Tibial artery (tissue), 4 donors: ENCODE results near the gene EIF2B2.

ENCODE experiments used
- DNase-seq, 2 donors: peaks; one replicate each; pipeline ENCODE4 v3.0.0-alpha.2; 2019
- H3K27ac ChIP-seq, 2 donors: fragments of 200-600 bp; sonication (generic) in 1 of 2; 1 replicate in 1 of 2; 2 replicates in 1 of 2; pipeline ENCODE4 v1.5.1; 2018 to 2019; ENCODE audit warnings: mild to moderate bottlenecking in 1 of 2
- H3K27me3 ChIP-seq, 2 donors: fragments of 200-600 bp; sonication (generic) in 1 of 2; one replicate each; pipeline versions ENCODE4 v1.5.1 to v1.6.0; 2016 to 2019
- H3K36me3 ChIP-seq, 3 donors: fragments of 200-600 bp; sonication (generic) in 2 of 3; one replicate each; pipeline ENCODE4 v1.5.1; 2016 to 2019; ENCODE audit warnings: mild to moderate bottlenecking in 2 of 3
- H3K4me1 ChIP-seq, 4 donors: fragments of 200-600 bp; sonication (generic) in 2 of 4; 1 replicate in 3 of 4; 2 replicates in 1 of 4; pipeline ENCODE4 v1.5.1; 2016 to 2019
- H3K4me3 ChIP-seq, 2 donors: fragments of 200-600 bp; sonication (generic) in 1 of 2; 1 replicate in 1 of 2; 2 replicates in 1 of 2; pipeline ENCODE4 v1.5.1; 2018 to 2019; ENCODE audit warnings: mild to moderate bottlenecking in 2 of 2
- H3K9me3 ChIP-seq, 3 donors: fragments of 200-600 bp; sonication (generic) in 1 of 3; one replicate each; pipeline ENCODE4 v1.5.1; 2016 to 2019
- CTCF ChIP-seq, 2 experiments: fragments of 200-600 bp in 1 of 2; fragments of 450-650 bp in 1 of 2; IDR thresholded peaks; one replicate each; pipeline ENCODE4 v1.5.1; 2017 to 2019; ENCODE audit warnings: antibody characterized with exemption in 2 of 2, mild to moderate bottlenecking in 1 of 2, moderate library complexity in 1 of 2
- intact Hi-C: fragments of 100-400 bp; cut with DNase I; formaldehyde crosslinking; loops from one replicate; pipeline ENCODE4 v1.15.0; 2023; ENCODE audit warnings: low total_unique reads

Gene EIF2B2

GRCh38 chr14:75013290-75013689 lies 10.6 kb downstream of the EIF2B2 start:
- Histone ChIP-seq H3K4me1 (peaks cover 7 to 39% (median 21%) of the 10 kb centered on the region in 4 donors), H3K36me3 (peaks cover 38 to 76% (median 62%) of the 10 kb centered on the region in 3 donors), H3K27me3 (no peaks in the 10 kb centered on the region), H3K4me3 (no peak overlapping the region), H3K9me3 (no peaks in the 10 kb centered on the region), H3K27ac (peak overlapping the region in 1 of 2 donors; percentile 69)
- intact Hi-C loops = loop anchor here (5.0 kb wide), 1 partner anchor 66 kb away; no protein-coding TSS in a partner anchor
- DNase-seq = peak in 1 of 2 donors; percentile 47
- TF ChIP-seq CTCF (IDR thresholded peaks at IDR 0.05) = no peak

GRCh38 chr14:75015496-75015895 lies 12.8 kb downstream of the EIF2B2 start:
- TF ChIP-seq CTCF (IDR thresholded peaks at IDR 0.05) = no peak
- Histone ChIP-seq H3K27ac (peak overlapping the region in 1 of 2 donors; percentile 7), H3K4me1 (peaks cover 7 to 25% (median 19%) of the 10 kb centered on the region in 4 donors), H3K4me3 (no peak overlapping the region), H3K9me3 (no peaks in the 10 kb centered on the region), H3K36me3 (peaks cover 47 to 74% (median 59%) of the 10 kb centered on the region in 3 donors), H3K27me3 (no peaks in the 10 kb centered on the region)
- intact Hi-C loops = no loop called here
- no peak for DNase-seq

- no peaks in the 10 kb centered on the region for H3K9me3 ChIP-seq
- H3K4me1 ChIP-seq = peaks cover 0 to 12% (median 8%) of the 10 kb centered on the region in 4 donors
- TF ChIP-seq CTCF (IDR thresholded peaks at IDR 0.05) = no peak
- H3K4me3 ChIP-seq = no peak overlapping the region
- H3K27ac ChIP-seq = no peak overlapping the region
- no peaks in the 10 kb centered on the region for H3K27me3 ChIP-seq
- no peak for DNase-seq
- intact Hi-C loops = no loop called here
- peaks cover 59 to 84% (median 65%) of the 10 kb centered on the region in 3 donors for H3K36me3 ChIP-seq
Observed at GRCh38 chr14:75016815-75017214, 14.1 kb downstream of the EIF2B2 start.

GRCh38 chr14:75018694-75019093 lies 16.0 kb downstream of the EIF2B2 start:
- no peak overlapping the region for H3K27ac ChIP-seq
- DNase-seq = no peak
- no peak overlapping the region for H3K4me3 ChIP-seq
- H3K36me3 ChIP-seq = peaks cover 66 to 89% (median 75%) of the 10 kb centered on the region in 3 donors
- H3K4me1 ChIP-seq = no peaks in the 10 kb centered on the region
- intact Hi-C loops = no loop called here
- no peaks in the 10 kb centered on the region for H3K27me3 ChIP-seq
- no peaks in the 10 kb centered on the region for H3K9me3 ChIP-seq
- TF ChIP-seq CTCF (IDR thresholded peaks at IDR 0.05) = no peak

- H3K27ac ChIP-seq = no peak overlapping the region
- H3K4me1 ChIP-seq = no peaks in the 10 kb centered on the region
- peak; percentile 38 to 42 for TF ChIP-seq CTCF (IDR thresholded peaks at IDR 0.05)
- no peaks in the 10 kb centered on the region for H3K27me3 ChIP-seq
- H3K9me3 ChIP-seq = no peaks in the 10 kb centered on the region
- intact Hi-C loops = no loop called here
- DNase-seq = no peak
- H3K36me3 ChIP-seq = peaks cover 47 to 88% (median 65%) of the 10 kb centered on the region in 3 donors
- no peak overlapping the region for H3K4me3 ChIP-seq
Observed at GRCh38 chr14:75022655-75023054, 19.9 kb downstream of the EIF2B2 start.

- peaks cover 46 to 84% (median 60%) of the 10 kb centered on the region in 3 donors for H3K36me3 ChIP-seq
- H3K27ac ChIP-seq = no peak overlapping the region
- no peaks in the 10 kb centered on the region for H3K9me3 ChIP-seq
- intact Hi-C loops = no loop called here
- no peak overlapping the region for H3K4me3 ChIP-seq
- no peaks in the 10 kb centered on the region for H3K4me1 ChIP-seq
- no peak for DNase-seq
- H3K27me3 ChIP-seq = no peaks in the 10 kb centered on the region
- no peak for TF ChIP-seq CTCF (IDR thresholded peaks at IDR 0.05)
Observed at GRCh38 chr14:75023108-75023507, 20.4 kb downstream of the EIF2B2 start.
